Stomach (tissue), 9 donors: ENCODE results near the gene NOCT. TPM values are rescaled to one million over a fixed set of nuclear protein-coding genes. Genes with fewer than 3 reads are reported as not detected.
"Not testable (repeated sequence)": the region's sequence is repeated elsewhere in the genome, so short reads cannot be mapped to it uniquely, and the experiment has no call there.

Source experiments
- DNase-seq, 2 donors: peaks; one replicate each; pipeline versions ENCODE4 v3.0.0 to v3.0.0-alpha.2; 2013 to 2019
- H3K27ac ChIP-seq, 5 donors: fragments of 200-600 bp in 4 of 5; sonication (generic) in 4 of 5; one replicate each; pipeline ENCODE4 v1.5.1; 2013 to 2019; ENCODE audit warnings: mild to moderate bottlenecking in 1 of 5, moderate library complexity in 1 of 5
- H3K27me3 ChIP-seq, 3 donors: fragments of 200-600 bp; sonication (generic); one replicate each; pipeline ENCODE4 v1.5.1; 2017 to 2019; ENCODE audit warnings: mixed run types in 1 of 3
- H3K36me3 ChIP-seq, 4 donors: fragments of 200-600 bp; sonication (generic); 1 replicate in 3 of 4; 2 replicates in 1 of 4; pipeline ENCODE4 v1.5.1; 2016 to 2019
- H3K4me1 ChIP-seq, 4 donors: fragments of 200-600 bp; sonication (generic); one replicate each; pipeline ENCODE4 v1.5.1; 2016 to 2019
- H3K4me3 ChIP-seq, 4 donors: fragments of 200-600 bp; sonication (generic) in 3 of 4; one replicate each; pipeline ENCODE4 v1.5.1; 2016 to 2019; ENCODE audit warnings: mild to moderate bottlenecking in 1 of 4
- H3K9me3 ChIP-seq, 4 donors: fragments of 200-600 bp; sonication (generic); one replicate each; pipeline ENCODE4 v1.5.1; 2016 to 2019
- CTCF ChIP-seq, 7 experiments: fragments of 450-650 bp in 4 of 7; fragments of 200-600 bp in 3 of 7; sonication (generic) in 3 of 7; IDR thresholded peaks; one replicate each; pipeline ENCODE4 v1.5.1; 2016 to 2019; ENCODE audit warnings: antibody characterized with exemption in 7 of 7, control low read depth in 2 of 7, mild to moderate bottlenecking in 1 of 7
- EP300 ChIP-seq: sonication (generic); formaldehyde crosslinking; IDR thresholded peaks from one replicate; pipeline ENCODE4 v1.6.1; 2017; ENCODE audit warnings: antibody characterized with exemption
- POLR2A ChIP-seq, 4 donors: fragments of 450-650 bp; IDR thresholded peaks; one replicate each; pipeline ENCODE4 v1.6.1; 2016; ENCODE audit warnings: antibody characterized with exemption in 4 of 4, control low read depth in 2 of 4, mild to moderate bottlenecking in 1 of 4, moderate library complexity in 1 of 4
- POLR2AphosphoS5 ChIP-seq, 3 donors: sonication (generic); formaldehyde crosslinking; IDR thresholded peaks; one replicate each; pipeline ENCODE4 v1.6.1; 2016; ENCODE audit warnings: antibody characterized with exemption in 3 of 3
- WGBS, 5 donors: extraction: QIAGEN DNeasy Blood & Tissue Kit in 3 of 5; methylation state at CpG; one replicate each; pipeline versions ENCODE4 v1.1.5 to v1.1.7; 2013 to 2018; 5-methylcytosine and 5-hydroxymethylcytosine counted together
- intact Hi-C: fragments of 100-400 bp; cut with DNase I; formaldehyde crosslinking; loops from one replicate; pipeline ENCODE4 v1.15.1; 2023; ENCODE audit warnings: low total_unique reads
- polyA plus RNA-seq, 3 donors: library from polyadenylated mRNA; stranded (reverse); fragments of 200-250 nt; gene quantifications; one replicate each; pipeline ENCODE4 v1.2.3, GENCODE V29; 2013
- total RNA-seq, 5 donors: library from RNA; depleted of rRNA; stranded (reverse); fragments of >200 nt; gene quantifications; one replicate each; pipeline versions ENCODE4 v1.1.0 to v1.2.3, GENCODE V29; 2014 to 2016
- donor health status: healthy with polysubstance abuse.
- donor health status: Bipolar disorder and iron deficiency.
- donor health status: healthy.

Gene NOCT
- total and polyA plus RNA-seq, 8 donors: 0.38 to 4.4 (median 0.91) TPM; not detected in 2

GRCh38 chr4:139018971-139019758 is 3.6 kb downstream of the NOCT start:
- Histone ChIP-seq H3K27me3 (no peaks in the 10 kb centered on the region), H3K9me3 (no peaks in the 10 kb centered on the region), H3K4me1 (peaks cover 14 to 49% (median 17%) of the 10 kb centered on the region in 4 donors), H3K27ac (no peak overlapping the region), H3K4me3 (no peak overlapping the region), H3K36me3 (no peaks in the 10 kb centered on the region)
- WGBS, 5 donors: 83 to 88% (median 87%) methylated on average over 10 of the region's 10 CpGs
- no peak for DNase-seq
- TF ChIP-seq POLR2A (IDR thresholded peaks at IDR 0.05) (no peak), POLR2AphosphoS5 (IDR thresholded peaks at IDR 0.05) (no peak), CTCF (IDR thresholded peaks at IDR 0.05) (no peak), EP300 (no peak)
- intact Hi-C loops: no loop called here

GRCh38 chr4:139020384-139020783 is 4.8 kb downstream of the NOCT start:
- no peak for DNase-seq
- no peaks in the 10 kb centered on the region for H3K9me3 ChIP-seq
- TF ChIP-seq POLR2A (IDR thresholded peaks at IDR 0.05): no peak
- no peak for TF ChIP-seq EP300
- no peak for TF ChIP-seq POLR2AphosphoS5 (IDR thresholded peaks at IDR 0.05)
- TF ChIP-seq CTCF (IDR thresholded peaks at IDR 0.05): no peak
- no peak overlapping the region for H3K27ac ChIP-seq
- no peak overlapping the region for H3K4me3 ChIP-seq
- WGBS, 5 donors: 68 to 82% (median 74%) methylated on average over 4 of the region's 4 CpGs
- H3K4me1 ChIP-seq: peaks cover 4 to 38% (median 7%) of the 10 kb centered on the region in 4 donors
- intact Hi-C loops: no loop called here
- H3K27me3 ChIP-seq: no peaks in the 10 kb centered on the region
- H3K36me3 ChIP-seq: no peaks in the 10 kb centered on the region

GRCh38 chr4:139021071-139021470 is 5.5 kb downstream of the NOCT start:
- DNase-seq, intact Hi-C loops, H3K27ac ChIP-seq, H3K9me3 ChIP-seq, H3K4me3 ChIP-seq, H3K36me3 ChIP-seq, H3K27me3 ChIP-seq: not testable (repeated sequence)
- 93 to 97% (median 97%) methylated on average over 12 of the region's 12 CpGs for WGBS, 5 donors
- peaks cover 4 to 38% (median 7%) of the 10 kb centered on the region in 4 donors for H3K4me1 ChIP-seq

GRCh38 chr4:139022835-139023234 is 7.3 kb downstream of the NOCT start:
- no peak overlapping the region for H3K27ac ChIP-seq
- peaks cover 0 to 27% (median 5%) of the 10 kb centered on the region in 4 donors for H3K4me1 ChIP-seq
- H3K4me3 ChIP-seq: no peak overlapping the region
- WGBS, 5 donors: 95 to 98% (median 97%) methylated on average over 5 of the region's 5 CpGs
- no peak for DNase-seq
- no peaks in the 10 kb centered on the region for H3K36me3 ChIP-seq
- no peaks in the 10 kb centered on the region for H3K9me3 ChIP-seq
- H3K27me3 ChIP-seq: no peaks in the 10 kb centered on the region
- intact Hi-C loops: no loop called here
- TF ChIP-seq EP300: no peak
- TF ChIP-seq POLR2A (IDR thresholded peaks at IDR 0.05): no peak
- TF ChIP-seq POLR2AphosphoS5 (IDR thresholded peaks at IDR 0.05): no peak
- TF ChIP-seq CTCF (IDR thresholded peaks at IDR 0.05): no peak

GRCh38 chr4:139024686-139025085 is 9.1 kb downstream of the NOCT start:
- WGBS, 5 donors: 86 to 95% (median 89%) methylated on average over 9 of the region's 9 CpGs
- no peak overlapping the region for H3K4me3 ChIP-seq
- H3K36me3 ChIP-seq: no peaks in the 10 kb centered on the region
- intact Hi-C loops: no loop called here
- peak overlapping the region in 1 of 5 donors; percentile 18 for H3K27ac ChIP-seq
- DNase-seq: no peak
- no peaks in the 10 kb centered on the region for H3K9me3 ChIP-seq
- no peaks in the 10 kb centered on the region for H3K27me3 ChIP-seq
- no peak for TF ChIP-seq POLR2AphosphoS5 (IDR thresholded peaks at IDR 0.05)
- peaks cover 0 to 12% (median 2%) of the 10 kb centered on the region in 4 donors for H3K4me1 ChIP-seq
